K562 (cell line): ENCODE data around the gene ATAD2B. TPM values are rescaled to one million over a fixed set of nuclear protein-coding genes. Genes with fewer than 3 reads are reported as not detected.

Experiments
- ATAC-seq: fragments of 200-7000 bp; cut with Tn5 transposase; 3 replicates; pipeline ENCODE4 v1.9.1; 2020; ENCODE audit warnings: moderate library complexity
- BruUV-seq: library from RNA; stranded (reverse); fragments of 400-500 nt; replicated peaks from 2 replicates; lab custom pipeline; 2021; lab: Mats Ljungman, UMichigan
- CTCF ChIA-PET: fragments of 300-600 bp; formaldehyde crosslinking; extraction: SDS; loops from one replicate; lab custom pipeline; 2021; ENCODE audit warnings: low intra/inter-chr PET ratio; lab: Yijun Ruan, JAX
- POLR2A ChIA-PET: fragments of 300-600, 350-650 bp; sonication (Branson Sonifier 250); formaldehyde crosslinking; extraction: SDS; loops from one replicate; lab custom pipeline; 2021; ENCODE audit warnings: antibody characterized with exemption, inconsistent platforms; lab: Yijun Ruan, JAX
- DNase-seq, 4 experiments: peaks; one replicate each; pipeline versions ENCODE4 v3.0.0 to v3.0.0-alpha.2; 2011 to 2018; ENCODE audit warnings: low spot score in 3 of 4, mixed read lengths in 3 of 4; ENCODE audit errors: extremely low read depth in 1 of 4
- FAIRE-seq: peaks from 2 replicates; lab custom pipeline; 2011; peaks lifted over from hg19 to GRCh38; lab: Jason Lieb, UNC
- H2AFZ ChIP-seq: 2 replicates; pipeline ENCODE4 v1.6.0; 2011; ENCODE audit warnings: low read depth, low read length, control low read depth, inconsistent platforms
- H3K27ac ChIP-seq: fragments of 200-600 bp; 3 replicates; pipeline ENCODE4 v1.8.0; 2011; ENCODE audit warnings: low read depth, mild to moderate bottlenecking, control low read depth, inconsistent platforms, low read length, moderate library complexity, mixed read lengths; ENCODE audit errors: extremely low read depth
- H3K27me3 ChIP-seq, 2 experiments: fragments of 300-600 bp in 1 of 2; 2 replicates in 1 of 2; 3 replicates in 1 of 2; pipeline versions ENCODE4 v1.6.0 to v1.8.0; 2011; ENCODE audit warnings: inconsistent platforms in 2 of 2, low read length in 2 of 2, mild to moderate bottlenecking in 1 of 2, mixed read lengths in 1 of 2, moderate library complexity in 1 of 2; ENCODE audit not compliant: control insufficient read depth in 2 of 2, insufficient read depth in 2 of 2
- H3K36me3 ChIP-seq: fragments of 300-600 bp; 3 replicates; pipeline ENCODE4 v1.8.0; 2011; ENCODE audit warnings: mild to moderate bottlenecking, low read length, inconsistent platforms; ENCODE audit not compliant: control insufficient read depth, insufficient read depth
- H3K4me1 ChIP-seq, 2 experiments: fragments of 200-600 bp in 1 of 2; replicated peaks in 1 of 2; 2 replicates in 1 of 2; 3 replicates in 1 of 2; pipeline versions ENCODE4 v1.5.1 to v1.8.0; 2011; ENCODE audit warnings: inconsistent platforms in 2 of 2, low read length in 2 of 2, mild to moderate bottlenecking in 1 of 2, mixed read lengths in 1 of 2, moderate library complexity in 1 of 2; ENCODE audit not compliant: control insufficient read depth in 2 of 2, insufficient read depth in 2 of 2
- H3K4me2 ChIP-seq: 2 replicates; pipeline ENCODE4 v1.6.1; 2011; ENCODE audit warnings: low read length, control low read depth, inconsistent platforms, mixed read lengths; ENCODE audit not compliant: insufficient read depth
- H3K4me3 ChIP-seq: fragments of 200-600 bp; sonication (generic), shearing (Covaris generic); 2 replicates; pipeline ENCODE4 v1.5.1; 2016; ENCODE audit warnings: control low read depth, inconsistent platforms
- H3K79me2 ChIP-seq: fragments of 200-600 bp; 3 replicates; pipeline ENCODE4 v1.8.0; 2011; ENCODE audit warnings: low read length, inconsistent platforms; ENCODE audit not compliant: control insufficient read depth, insufficient read depth
- H3K9ac ChIP-seq, 2 experiments: 2 replicates each; pipeline versions ENCODE4 v1.6.0 to v1.6.1; 2011; ENCODE audit warnings: low read depth in 2 of 2, low read length in 2 of 2, control low read depth in 1 of 2, inconsistent platforms in 1 of 2, mild to moderate bottlenecking in 1 of 2, mixed read lengths in 1 of 2; ENCODE audit not compliant: insufficient read depth in 1 of 2
- H3K9me1 ChIP-seq: one replicate; pipeline ENCODE4 v1.6.0; 2011; ENCODE audit warnings: inconsistent platforms, mild to moderate bottlenecking, low read length, moderate library complexity; ENCODE audit not compliant: control insufficient read depth, insufficient read depth
- H3K9me3 ChIP-seq: replicated peaks from 2 replicates; pipeline ENCODE4 v1.5.1; 2011; ENCODE audit warnings: low read depth, low read length, inconsistent platforms; ENCODE audit not compliant: control insufficient read depth, insufficient read depth
- H4K20me1 ChIP-seq: replicated peaks from 2 replicates; pipeline ENCODE4 v1.6.1; 2011; ENCODE audit warnings: low read length, inconsistent platforms, mixed read lengths; ENCODE audit not compliant: control insufficient read depth, insufficient read depth
- CREB3L1 ChIP-seq: fragments of 450-650 bp; IDR thresholded peaks from 2 replicates; pipeline ENCODE4 v1.6.1; 2014; ENCODE audit warnings: low read depth, mild to moderate bottlenecking, moderate library complexity, borderline replicate concordance
- CREM ChIP-seq: IDR thresholded peaks from 2 replicates; pipeline ENCODE4 v1.6.1; 2014; ENCODE audit warnings: antibody characterized with exemption, low read depth
- EP400 ChIP-seq: fragments of 450-650 bp; IDR thresholded peaks from 2 replicates; pipeline ENCODE4 v1.6.1; 2017; ENCODE audit warnings: antibody characterized with exemption, mild to moderate bottlenecking, moderate library complexity
- GABPB1 ChIP-seq: sonication (generic); formaldehyde crosslinking; IDR thresholded peaks from 2 replicates; pipeline ENCODE4 v1.8.0; 2022; ENCODE audit warnings: mild to moderate bottlenecking, missing genetic modification reagents
- GTF2E2 ChIP-seq: fragments of 200-800 bp; sonication (Bioruptor generic); IDR thresholded peaks from 2 replicates; pipeline ENCODE4 v1.6.1; 2016; ENCODE audit warnings: missing genetic modification characterization, missing compliant biosample characterization
- HCFC1 ChIP-seq: IDR thresholded peaks from 2 replicates; pipeline ENCODE4 v1.6.1; 2012; ENCODE audit warnings: low read depth, low read length, improper control_type of control experiment
- ID3 ChIP-seq, 2 experiments: fragments of 250-450 bp in 1 of 2; fragments of 450-650 bp in 1 of 2; sonication (Bioruptor Pico) in 1 of 2; IDR thresholded peaks; 2 replicates each; pipeline versions ENCODE4 v1.6.1 to v1.8.0; 2016 to 2021; ENCODE audit warnings: mild to moderate bottlenecking in 2 of 2, moderate library complexity in 2 of 2, missing compliant biosample characterization in 1 of 2, missing genetic modification characterization in 1 of 2
- MEIS2 ChIP-seq: fragments of 450-650 bp; IDR thresholded peaks from 2 replicates; pipeline ENCODE4 v1.6.1; 2014; ENCODE audit warnings: mild to moderate bottlenecking; ENCODE audit not compliant: partially characterized antibody
- NFE2L1 ChIP-seq: fragments of 450-650 bp; IDR thresholded peaks from 2 replicates; pipeline ENCODE4 v1.6.1; 2016; ENCODE audit warnings: missing genetic modification characterization, low read depth, mild to moderate bottlenecking, missing compliant biosample characterization, moderate library complexity, borderline replicate concordance
- NFIX ChIP-seq: fragments of 250-450 bp; sonication (Bioruptor Pico); IDR thresholded peaks from 2 replicates; pipeline ENCODE4 v1.4.0; 2020; ENCODE audit warnings: low read depth, mild to moderate bottlenecking, moderate library complexity
- NR4A1 ChIP-seq, 2 experiments: fragments of 250-450 bp in 1 of 2; fragments of 450-650 bp in 1 of 2; sonication (Bioruptor Pico) in 1 of 2; IDR thresholded peaks; 2 replicates each; pipeline versions ENCODE4 v1.4.0 to v1.6.1; 2016 to 2020; ENCODE audit warnings: mild to moderate bottlenecking in 2 of 2, missing compliant biosample characterization in 1 of 2, missing genetic modification characterization in 1 of 2, moderate library complexity in 1 of 2
- POLR2B ChIP-seq: fragments of 450-650 bp; IDR thresholded peaks from 2 replicates; pipeline ENCODE4 v1.6.1; 2018; ENCODE audit warnings: low read depth; ENCODE audit not compliant: partially characterized antibody
- STAG1 ChIP-seq: sonication (generic); formaldehyde crosslinking; IDR thresholded peaks from 2 replicates; pipeline ENCODE4 v1.5.0; 2020; ENCODE audit warnings: missing genetic modification reagents, borderline replicate concordance
- ZBTB7A ChIP-seq: IDR thresholded peaks from 2 replicates; pipeline ENCODE4 v1.6.1; 2011; ENCODE audit warnings: low read depth, mild to moderate bottlenecking, low read length, moderate library complexity, borderline replicate concordance; ENCODE audit not compliant: control insufficient read depth
- ZKSCAN1 ChIP-seq: fragments of 150-350 bp; IDR thresholded peaks from 2 replicates; pipeline ENCODE4 v1.6.1; 2016; ENCODE audit warnings: low read depth, low read length
- ZNF224 ChIP-seq: sonication (generic); formaldehyde crosslinking; IDR thresholded peaks from 2 replicates; pipeline ENCODE4 v1.8.0; 2022; ENCODE audit warnings: mild to moderate bottlenecking, missing genetic modification reagents
- ZNF583 ChIP-seq: fragments of 250-450 bp; sonication (Bioruptor Pico); IDR thresholded peaks from 2 replicates; pipeline ENCODE4 v1.4.0; 2020
- ZNF584 ChIP-seq: fragments of 200-800 bp; sonication (Bioruptor generic); IDR thresholded peaks from 2 replicates; pipeline ENCODE4 v1.6.1; 2016; ENCODE audit warnings: low read depth, mild to moderate bottlenecking, missing genetic modification characterization, missing compliant biosample characterization
- ZNF778 ChIP-seq: fragments of 450-650 bp; formaldehyde crosslinking; IDR thresholded peaks from 2 replicates; pipeline ENCODE4 v1.4.0; 2020; ENCODE audit warnings: mild to moderate bottlenecking, moderate library complexity
- WGBS: fragments of 100-300 bp; shearing (Covaris generic); methylation state at CpG from one replicate; pipeline ENCODE4 v1.1.6; 2016; ENCODE audit warnings: low coverage, mixed read lengths; ENCODE audit not compliant: insufficient coverage; ENCODE audit errors: missing lambda C conversion rate; 5-methylcytosine and 5-hydroxymethylcytosine counted together
- in situ Hi-C: fragments of 300-500 bp; cut with MboI; formaldehyde crosslinking; loops from 4 replicates; pipeline ENCODE4 v1.15.0; 2018; ENCODE audit warnings: inconsistent platforms, mixed read lengths
- intact Hi-C: fragments of 100-400 bp; cut with micrococcal nuclease; formaldehyde crosslinking; loops from 2 replicates; pipeline ENCODE4 v1.14.2; 2022
- polyA plus RNA-seq, 8 experiments: library from polyadenylated mRNA; depleted of rRNA in 4 of 8; stranded (reverse) in 5 of 8; unstranded in 3 of 8; fragments of >200 nt; fragmentation: Nextera tagmentation in 2 of 8; fragmentation: Illumina TruSeq in 1 of 8; extraction: Ambion mirVana in 2 of 8; extraction: Trizol in 1 of 8; gene quantifications; 2 replicates each; pipeline versions ENCODE4 v1.2.1 to v1.2.3, GENCODE V29; 2011 to 2014; ENCODE audit warnings: inconsistent platforms in 1 of 8, missing spikeins in 1 of 8
- total RNA-seq, 7 experiments: library from RNA; depleted of rRNA in 6 of 7; stranded (reverse); fragments of >200 nt in 6 of 7; fragmentation: Illumina TruSeq in 2 of 7; extraction: Trizol in 2 of 7; gene quantifications; 2 replicates each; pipeline versions ENCODE4 v1.2.1 to v1.2.3, GENCODE V29; 2011 to 2021; ENCODE audit warnings: low replicate concordance in 1 of 7

The ATAD2B gene
- total and polyA plus RNA-seq, 9 of the 15 experiments (the other 6 are each of a cell fraction or from before 2014, with no cell fraction given) = 3.2 to 21.6 (median 11.4) TPM

- H3K9ac ChIP-seq = peak within 1 kb of the TSS; percentile 93 to 97
- in situ Hi-C loops = no loop called here
- H3K4me3 ChIP-seq = peak within 1 kb of the TSS; percentile 88
- H3K4me2 ChIP-seq = peak within 1 kb of the TSS; percentile 85
- ATAC-seq (peak; percentile 83), DNase-seq (peak; percentile 87 to 90 (median 88)), FAIRE-seq (no peak)
- CTCF ChIA-PET = no interaction called here
- H3K27me3 ChIP-seq = no peaks in the 10 kb centered on the region
- H3K9me3 ChIP-seq = no peaks in the 10 kb centered on the region
- intact Hi-C loops = loop anchor here (1.0 to 5.0 kb wide), 2 partner anchors 13 to 72 kb away; partner anchors contain the start of genes ATAD2B and MFSD2B
- H3K27ac ChIP-seq = peak within 1 kb of the TSS; percentile 93
- H3K36me3 ChIP-seq = peaks cover 8% of the 10 kb centered on the region; the same call in 2 of the 3 replicates
- H2AFZ ChIP-seq = peak within 1 kb of the TSS; percentile 99
- no TSS peak for BruUV-seq
- POLR2A ChIA-PET = interaction anchor here (0.6 to 5.7 kb wide), 11 partner anchors 12 to 133 kb away, joined by 3 to 54 read pairs (median 4); partner anchors contain the start of gene ATAD2B
- H3K79me2 ChIP-seq = peaks cover 48% of the 10 kb centered on the region
- no peaks in the 10 kb centered on the region for H3K9me1 ChIP-seq
- H3K4me1 ChIP-seq = peaks cover 11 to 28% of the 10 kb centered on the region in 2 experiments; a peak in 4 of 5 replicates
- 2% methylated on average over 31 of the region's 77 CpGs for WGBS
- H4K20me1 ChIP-seq = 0 out of 2 replicates have a peak, but pooled peaks cover 3% of the 10 kb centered on the region
- TF ChIP-seq ZKSCAN1 (no peak), MEIS2 (no peak), EP400 (peak; percentile 49), HCFC1 (0 out of 2 replicates have a peak, but pooled peaks have one; percentile 25), NFE2L1 (no peak), NR4A1 (CRISPR knock-in tag; IDR thresholded peaks at IDR 0.05) (no peak), NR4A1 (tag; IDR thresholded peaks at IDR 0.05) (peak; percentile 71), ZNF583 (CRISPR knock-in tag) (peak; percentile 85), ZNF778 (CRISPR knock-in tag) (no peak), POLR2B (peak; percentile 76), ID3 (CRISPR knock-in tag; IDR thresholded peaks at IDR 0.05) (no peak), ID3 (tag; IDR thresholded peaks at IDR 0.05) (peak; percentile 61), CREM (peak; percentile 36; the same call in 1 of the 2 replicates), ZBTB7A (no peak), STAG1 (CRISPR knock-in tag) (no peak), GTF2E2 (tag) (peak; percentile 93), GABPB1 (CRISPR knock-in tag) (0 out of 2 replicates have a peak, but pooled peaks have one; percentile 14), NFIX (no peak), ZNF584 (CRISPR knock-in tag) (peak; percentile 79), ZNF224 (CRISPR knock-in tag) (no peak), CREB3L1 (peak; percentile 22; the same call in 1 of the 2 replicates)
Measured at GRCh38 chr2:23939987-23940717, 13.2 kb upstream of the ATAD2B start, which contains the start of gene UBXN2A. Gene UBXN2A, plus strand, starts transcription at chr2:23940463. Its CDS starts 17,852 bp downstream, at chr2:23958315.
